ENCODE data around the gene MYH9.
"Not testable (repeated sequence)": the region's sequence is repeated elsewhere in the genome, so short reads cannot be mapped to it uniquely, and the experiment has no call there.

MYH9 gene

DNA sequence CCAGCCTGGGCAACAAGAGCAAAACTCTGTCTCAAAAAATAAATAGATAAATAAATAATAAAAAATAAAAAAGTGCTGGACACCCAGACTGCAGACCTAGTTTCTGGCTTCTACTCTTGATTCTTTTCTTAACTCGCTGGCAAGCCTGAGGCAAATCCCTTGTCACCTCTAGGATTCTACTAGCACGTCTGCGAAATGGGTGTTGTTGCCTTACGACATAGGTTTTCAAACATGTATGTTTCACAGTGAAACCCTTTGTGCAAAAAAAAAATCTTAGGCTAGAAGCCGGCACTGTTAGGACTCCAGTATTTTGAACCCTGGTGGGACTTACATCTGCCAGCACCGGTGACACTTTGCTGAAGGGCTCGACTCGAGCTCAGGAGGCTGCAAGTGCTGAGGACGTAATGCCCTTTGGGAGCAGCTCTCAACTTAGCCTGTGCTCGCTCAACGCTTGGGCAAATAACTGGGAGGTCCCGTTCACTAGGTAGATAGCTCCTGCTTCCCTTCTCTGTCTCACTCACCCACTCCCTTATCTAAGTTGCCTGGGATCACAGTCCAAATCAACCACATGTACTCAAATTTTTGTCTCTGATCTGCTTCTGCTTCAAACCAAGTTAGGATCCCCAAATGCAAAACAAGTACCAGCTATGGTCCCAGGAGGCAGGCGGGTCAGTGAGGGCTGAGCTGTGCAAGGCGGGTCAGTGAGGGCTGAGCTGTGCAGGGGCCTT is 34.7 kb upstream of the MYH9 start:
- Mint-ChIP-seq H3K27ac (no peak overlapping the region), H3K27me3 (no peaks in the 10 kb centered on the region), H3K4me3 (no peak overlapping the region), H3K9me3 (no peaks in the 10 kb centered on the region), H3K36me3 (no peaks in the 10 kb centered on the region), H3K4me1 (peaks cover 60% of the 10 kb centered on the region)
- CTCF ChIA-PET: no interaction called here
- no peak for DNase-seq

- DNase-seq: no peak
- Mint-ChIP-seq H3K4me1 (peaks cover 62% of the 10 kb centered on the region), H3K27me3 (no peaks in the 10 kb centered on the region), H3K4me3 (no peak overlapping the region), H3K9me3 (no peaks in the 10 kb centered on the region), H3K36me3 (no peaks in the 10 kb centered on the region), H3K27ac (peak overlapping the region; percentile 83)
- CTCF ChIA-PET: interaction anchor here (0.7 kb wide), 1 partner anchor 51 kb away, joined by 3 read pairs; no protein-coding TSS in a partner anchor
Measured at GRCh38 chr22:36419912-36420882, 32.4 kb upstream of the MYH9 start.

DNA sequence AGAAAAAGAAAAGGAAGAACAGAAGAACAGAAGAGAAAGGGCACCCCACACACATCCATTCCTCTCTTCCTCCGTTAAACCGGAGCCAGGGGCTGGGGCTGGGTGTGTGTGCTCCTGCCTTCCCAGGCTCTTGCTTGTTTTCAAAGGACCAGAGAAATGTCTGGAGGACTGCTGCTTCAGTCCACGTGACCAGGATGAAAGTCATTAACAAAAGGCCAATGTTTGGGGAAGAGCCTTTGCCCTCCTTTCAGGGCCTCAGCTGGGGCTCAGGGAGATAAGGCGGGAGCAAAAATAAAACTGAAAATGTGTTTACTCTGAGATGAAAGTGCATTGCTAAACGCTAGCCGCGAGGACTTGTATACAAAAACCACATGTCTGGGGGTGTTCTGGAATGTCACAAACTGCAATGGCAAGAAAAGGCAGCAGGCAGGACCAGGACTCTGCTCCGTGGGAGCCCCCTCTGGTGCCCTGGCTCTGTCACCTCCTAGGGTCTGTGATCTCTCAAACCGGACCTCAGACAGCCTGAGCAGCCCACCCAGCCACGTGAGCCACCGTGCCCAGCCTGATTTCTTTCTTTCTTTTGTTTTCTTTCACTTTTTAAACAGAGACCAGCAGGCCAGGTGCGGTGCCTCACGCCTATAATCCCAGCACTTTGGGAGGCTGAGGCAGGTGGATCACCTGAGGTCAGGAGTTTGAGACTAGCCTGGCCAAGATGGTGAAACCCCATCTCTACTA is 31.6 kb upstream of the MYH9 start:
- H3K4me3 Mint-ChIP-seq: peak overlapping the region; percentile 64
- CTCF ChIA-PET: interaction anchor here (0.7 kb wide), 1 partner anchor 52 kb away, joined by 3 read pairs; no protein-coding TSS in a partner anchor
- H3K27ac Mint-ChIP-seq: peak overlapping the region; percentile 83
- peak; percentile 44 for DNase-seq
- H3K4me1 Mint-ChIP-seq: peaks cover 54% of the 10 kb centered on the region
- no peaks in the 10 kb centered on the region for H3K27me3 Mint-ChIP-seq
- no peaks in the 10 kb centered on the region for H3K9me3 Mint-ChIP-seq
- H3K36me3 Mint-ChIP-seq: no peaks in the 10 kb centered on the region

GRCh38 chr22:36417281-36417686 is 29.5 kb upstream of the MYH9 start:
- DNase-seq: no peak
- Mint-ChIP-seq H3K4me3 (no peak overlapping the region), H3K27me3 (no peaks in the 10 kb centered on the region), H3K36me3 (no peaks in the 10 kb centered on the region), H3K27ac (no peak overlapping the region), H3K4me1 (peaks cover 50% of the 10 kb centered on the region), H3K9me3 (no peaks in the 10 kb centered on the region)
- CTCF ChIA-PET: no interaction called here

DNA sequence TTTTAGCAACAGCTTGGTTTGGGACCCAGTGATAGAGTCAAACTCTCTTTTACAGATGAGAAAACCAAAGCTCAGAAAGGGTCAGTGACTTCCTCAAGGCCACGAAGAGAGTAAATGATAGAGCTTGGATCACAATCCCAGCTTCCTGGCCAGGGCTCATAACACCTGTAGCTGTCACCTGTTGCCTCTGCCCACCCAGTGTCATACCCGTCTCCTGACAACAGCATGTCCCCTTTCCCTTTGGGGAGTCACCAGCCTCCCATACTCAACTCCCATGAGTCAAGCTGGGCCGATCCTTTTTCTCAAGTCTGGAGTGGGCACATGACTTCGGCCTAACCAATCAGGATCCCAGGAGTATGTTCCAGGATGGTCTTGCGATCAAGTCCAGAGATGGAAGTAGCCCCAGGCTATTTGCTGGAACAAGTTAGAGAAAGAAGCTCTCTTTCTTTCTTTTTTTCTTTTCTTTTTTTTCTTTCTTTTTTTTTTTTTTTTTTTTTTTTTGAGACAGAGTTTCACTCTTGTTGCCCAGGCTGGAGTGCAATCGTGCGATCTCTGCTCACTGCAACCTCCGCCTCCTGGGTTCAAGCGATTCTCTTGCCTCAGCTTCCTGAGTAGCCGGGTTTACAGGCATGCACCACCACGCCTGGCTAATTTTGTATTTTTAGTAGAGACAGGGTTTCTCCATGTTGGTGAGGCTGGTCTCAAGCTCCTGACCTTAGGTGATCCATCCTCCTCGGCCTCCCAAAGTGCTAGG is 27.8 kb upstream of the MYH9 start:
- H3K27ac Mint-ChIP-seq: no peak overlapping the region

DNA sequence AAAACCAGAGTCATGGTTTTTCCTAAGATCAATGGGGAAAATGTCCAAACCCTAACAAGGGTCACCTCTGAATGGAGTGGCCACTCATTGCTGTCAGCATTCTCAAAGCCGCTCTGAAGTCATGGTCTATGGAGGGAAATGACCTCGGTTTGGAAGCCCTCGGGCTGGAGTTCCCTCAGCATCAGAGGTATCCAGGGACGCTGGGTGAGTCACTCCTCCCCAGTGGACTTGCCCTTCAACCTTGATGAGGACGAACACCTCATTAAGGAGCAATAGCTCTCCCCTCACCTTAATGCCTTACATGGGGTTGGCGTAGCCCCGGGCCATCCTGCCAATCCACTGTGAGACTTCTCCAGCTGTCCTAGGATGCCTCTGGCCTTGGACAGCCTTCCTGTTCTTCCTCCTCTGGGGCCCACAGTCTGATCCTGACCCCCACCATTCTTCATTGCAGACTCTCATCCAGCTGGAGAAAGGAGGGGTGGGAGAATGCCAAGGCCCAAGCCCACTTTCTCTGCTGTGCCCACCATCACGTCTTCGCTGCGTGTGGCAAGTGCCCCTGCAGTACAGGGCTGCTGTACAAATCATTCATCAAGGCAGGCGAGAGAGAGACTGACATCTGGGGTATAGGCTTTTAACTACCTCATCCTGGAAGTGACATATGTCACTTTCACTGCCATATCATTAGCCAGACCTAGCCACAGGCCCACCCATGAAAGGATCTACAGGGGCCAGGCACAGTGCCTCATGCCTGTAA is 25.4 kb upstream of the MYH9 start:
- DNase-seq: no peak
- no peak overlapping the region for H3K4me3 Mint-ChIP-seq
- no peak overlapping the region for H3K27ac Mint-ChIP-seq
- peaks cover 1% of the 10 kb centered on the region for H3K36me3 Mint-ChIP-seq
- no peaks in the 10 kb centered on the region for H3K9me3 Mint-ChIP-seq
- H3K27me3 Mint-ChIP-seq: no peaks in the 10 kb centered on the region
- CTCF ChIA-PET: no interaction called here
- peaks cover 59% of the 10 kb centered on the region for H3K4me1 Mint-ChIP-seq

More for the DNA sequence above, 27.8 kb upstream of the MYH9 start:
- CTCF ChIA-PET: interaction anchor here (0.6 kb wide), 1 partner anchor 10 kb away, joined by 3 read pairs; no protein-coding TSS in a partner anchor
- H3K27me3 Mint-ChIP-seq: no peaks in the 10 kb centered on the region
- H3K4me1 Mint-ChIP-seq: peaks cover 56% of the 10 kb centered on the region
- H3K9me3 Mint-ChIP-seq: no peaks in the 10 kb centered on the region
- H3K36me3 Mint-ChIP-seq: no peaks in the 10 kb centered on the region
- no peak overlapping the region for H3K4me3 Mint-ChIP-seq
- no peak for DNase-seq

GRCh38 chr22:36411589-36412258 is 24.0 kb upstream of the MYH9 start:
- no peak for DNase-seq
- peaks cover 59% of the 10 kb centered on the region for H3K4me1 Mint-ChIP-seq
- no peaks in the 10 kb centered on the region for H3K9me3 Mint-ChIP-seq
- no peak overlapping the region for H3K4me3 Mint-ChIP-seq
- CTCF ChIA-PET: interaction anchor here (0.6 kb wide), 1 partner anchor 25 kb away, joined by 3 read pairs; no protein-coding TSS in a partner anchor
- peaks cover 1% of the 10 kb centered on the region for H3K36me3 Mint-ChIP-seq
- peak overlapping the region; percentile 33 for H3K27ac Mint-ChIP-seq
- no peaks in the 10 kb centered on the region for H3K27me3 Mint-ChIP-seq

DNA sequence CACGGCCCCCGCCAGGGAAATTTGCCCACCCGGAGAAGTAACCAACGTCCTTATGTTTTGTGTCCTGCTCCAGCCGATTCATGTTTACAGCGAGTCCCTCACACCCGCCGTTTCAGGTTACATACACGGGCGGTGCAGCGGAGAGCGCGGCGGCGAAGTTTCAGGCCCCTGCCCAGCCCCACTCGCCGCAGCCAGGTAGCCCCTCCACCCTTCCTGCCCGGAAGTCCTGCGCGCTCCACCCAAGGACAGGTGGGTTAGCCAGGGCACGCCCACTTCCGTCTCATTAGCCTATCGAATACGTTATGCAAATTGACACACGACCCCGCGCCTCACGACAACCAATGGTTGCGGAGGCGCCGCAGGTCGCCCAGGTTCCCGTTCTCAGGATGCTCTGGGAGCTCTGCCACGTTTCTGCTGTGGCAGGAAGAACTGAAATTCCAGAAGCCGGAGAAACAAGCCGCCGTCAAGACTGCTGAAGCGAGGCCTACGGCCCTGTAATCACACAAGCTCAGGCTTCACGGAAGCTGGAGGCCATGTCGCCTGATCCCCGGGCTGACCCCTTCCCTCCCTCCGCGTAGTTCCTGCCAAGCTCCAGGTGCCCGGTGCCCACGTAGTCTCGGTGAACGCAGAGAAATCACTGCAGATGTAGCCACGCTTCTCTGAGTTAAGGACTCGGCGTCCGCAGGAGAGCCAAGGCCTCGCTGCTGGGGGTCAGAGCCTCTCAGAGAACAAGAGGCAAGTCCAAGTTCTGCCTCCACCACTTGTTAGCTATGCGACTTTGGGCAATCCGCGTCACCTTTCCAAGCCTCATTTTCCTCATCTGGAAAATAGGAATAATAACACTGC is 22.4 kb upstream of the MYH9 start:
- no peaks in the 10 kb centered on the region for H3K9me3 Mint-ChIP-seq
- CTCF ChIA-PET: no interaction called here
- peak overlapping the region; percentile 88 for H3K27ac Mint-ChIP-seq
- peak; percentile 86 for DNase-seq
- H3K4me3 Mint-ChIP-seq: peak overlapping the region; percentile 56
- no peaks in the 10 kb centered on the region for H3K27me3 Mint-ChIP-seq
- H3K4me1 Mint-ChIP-seq: peaks cover 66% of the 10 kb centered on the region
- peaks cover 1% of the 10 kb centered on the region for H3K36me3 Mint-ChIP-seq

- DNase-seq, H3K36me3 Mint-ChIP-seq, CTCF ChIA-PET, H3K27me3 Mint-ChIP-seq, H3K9me3 Mint-ChIP-seq: not testable (repeated sequence)
- Mint-ChIP-seq H3K4me1 (peaks cover 72% of the 10 kb centered on the region), H3K4me3 (peak overlapping the region; percentile 56), H3K27ac (peak overlapping the region; percentile 88)
Measured at GRCh38 chr22:36409554-36409910, 21.8 kb upstream of the MYH9 start.

- CTCF ChIA-PET: no interaction called here
- Mint-ChIP-seq H3K9me3 (no peaks in the 10 kb centered on the region), H3K27ac (peak overlapping the region; percentile 71), H3K4me3 (no peak overlapping the region), H3K4me1 (peaks cover 76% of the 10 kb centered on the region), H3K27me3 (no peaks in the 10 kb centered on the region), H3K36me3 (peaks cover 1% of the 10 kb centered on the region)
- DNase-seq: no peak
Measured at GRCh38 chr22:36409056-36409455, 21.3 kb upstream of the MYH9 start.

- Mint-ChIP-seq H3K27me3 (no peaks in the 10 kb centered on the region), H3K4me3 (no peak overlapping the region), H3K9me3 (no peaks in the 10 kb centered on the region), H3K36me3 (peaks cover 1% of the 10 kb centered on the region), H3K27ac (peak overlapping the region; percentile 98), H3K4me1 (peaks cover 71% of the 10 kb centered on the region)
- CTCF ChIA-PET: interaction anchor here (2.0 kb wide), 1 partner anchor 64 kb away, joined by 13 read pairs; no protein-coding TSS in a partner anchor
- DNase-seq: no peak
Measured at GRCh38 chr22:36406721-36407120, 19.0 kb upstream of the MYH9 start.

Measured in activated naive CD4-positive, alpha-beta T cell treated with anti-CD3 and anti-CD28 coated beads, Interleukin-2, amount 10 ng/mL, durations not matched to agents 7 days and 5 days (primary cell).